DND-41 (cell line): ENCODE results near the gene FGF12.

ENCODE experiments used
- ATAC-seq: fragments of 200-7000 bp; cut with Tn5 transposase; 3 replicates; pipeline ENCODE4 v1.9.1; 2021; ENCODE audit warnings: low read depth; ENCODE audit not compliant: insufficient read depth
- DNase-seq: peaks from one replicate; pipeline ENCODE4 v3.0.0-alpha.2; 2020
- H2AFZ ChIP-seq: 2 replicates; pipeline ENCODE4 v1.6.0; 2012; ENCODE audit warnings: low read depth, low read length
- H3K27ac ChIP-seq: 2 replicates; pipeline ENCODE4 v1.5.1; 2012; ENCODE audit warnings: low read length, inconsistent platforms
- H3K27me3 ChIP-seq: fragments of 200-600 bp; sonication (generic); 2 replicates; pipeline ENCODE4 v1.6.0; 2012; ENCODE audit warnings: low read length, mild to moderate bottlenecking, inconsistent platforms; ENCODE audit not compliant: insufficient read depth, poor library complexity
- H3K36me3 ChIP-seq: 2 replicates; pipeline ENCODE4 v1.5.1; 2012; ENCODE audit warnings: low read length, inconsistent platforms; ENCODE audit not compliant: insufficient read depth
- H3K4me1 ChIP-seq: 2 replicates; pipeline ENCODE4 v1.5.1; 2012; ENCODE audit warnings: mild to moderate bottlenecking, low read length; ENCODE audit not compliant: insufficient read depth
- H3K4me2 ChIP-seq: 2 replicates; pipeline ENCODE4 v1.6.0; 2012; ENCODE audit warnings: mild to moderate bottlenecking, moderate library complexity, low read length, inconsistent platforms; ENCODE audit not compliant: insufficient read depth
- H3K4me3 ChIP-seq, 2 experiments: fragments of 200-600 bp in 1 of 2; shearing (Covaris generic) in 1 of 2; 2 replicates each; pipeline ENCODE4 v1.5.1; 2012 to 2016; ENCODE audit warnings: inconsistent platforms in 2 of 2, low read length in 2 of 2, mild to moderate bottlenecking in 2 of 2, low read depth in 1 of 2, moderate library complexity in 1 of 2
- H3K79me2 ChIP-seq: 2 replicates; pipeline ENCODE4 v1.6.0; 2012; ENCODE audit warnings: low read length, inconsistent platforms; ENCODE audit not compliant: insufficient read depth
- H3K9ac ChIP-seq: 2 replicates; pipeline ENCODE4 v1.6.0; 2012; ENCODE audit warnings: low read depth, mild to moderate bottlenecking, inconsistent platforms, low read length, moderate library complexity
- H3K9me3 ChIP-seq: 2 replicates; pipeline ENCODE4 v1.5.1; 2012; ENCODE audit warnings: low read length, moderate library complexity, mild to moderate bottlenecking, inconsistent platforms; ENCODE audit not compliant: insufficient read depth, severe bottlenecking
- H4K20me1 ChIP-seq: 2 replicates; pipeline ENCODE4 v1.6.0; 2012; ENCODE audit warnings: low read length; ENCODE audit not compliant: insufficient read depth
- EZH2 ChIP-seq: IDR thresholded peaks from 3 replicates; pipeline ENCODE4 v1.6.1; 2012; ENCODE audit warnings: borderline replicate concordance, low read depth, mild to moderate bottlenecking, moderate library complexity, low read length, inconsistent platforms; ENCODE audit not compliant: severe bottlenecking
- TF ChIP-seq, protein P1 (sequence below): IDR thresholded peaks from 2 replicates; pipeline ENCODE4 v1.5.1; 2012; ENCODE audit warnings: borderline replicate concordance, low read length, moderate library complexity, mild to moderate bottlenecking; ENCODE audit not compliant: poor library complexity, severe bottlenecking; ENCODE audit errors: extremely low read depth

The FGF12 gene

DNA sequence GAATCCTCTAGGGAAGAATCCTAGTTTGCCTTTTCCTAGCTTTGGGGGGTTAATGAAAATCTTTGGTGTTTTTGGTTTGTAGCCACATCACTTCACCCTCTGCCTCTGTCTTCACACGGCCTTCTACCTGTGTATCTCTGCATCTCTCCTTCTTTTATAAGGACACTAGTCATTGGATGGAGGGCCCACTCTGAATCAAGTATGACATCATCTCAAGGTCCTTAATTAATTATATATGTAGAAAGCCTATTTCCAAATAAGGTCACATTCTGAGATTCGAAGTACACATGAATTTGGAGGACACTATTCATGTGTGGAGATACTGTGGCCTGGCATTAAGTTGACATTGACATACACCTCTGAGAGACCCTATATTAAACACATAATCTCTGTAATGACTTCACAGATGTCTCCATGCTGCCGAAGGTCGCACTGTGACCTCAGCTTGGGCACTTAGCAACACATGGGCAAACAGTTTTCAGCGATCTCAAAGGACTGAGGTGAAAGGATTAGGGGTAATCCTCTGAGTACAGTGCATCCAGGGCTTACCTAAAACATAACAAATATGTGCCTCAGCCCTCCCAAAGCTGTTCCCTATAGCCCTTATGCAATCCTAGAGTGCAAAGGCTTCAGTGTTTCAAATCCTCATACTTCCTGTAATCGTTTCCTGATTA is 446.0 kb downstream of the FGF12 start:
- Histone ChIP-seq H3K4me1 (no peaks in the 10 kb centered on the region), H3K4me2 (no peak overlapping the region), H3K27me3 (no peaks in the 10 kb centered on the region), H3K27ac (no peak overlapping the region), H4K20me1 (no peaks in the 10 kb centered on the region), H3K79me2 (no peaks in the 10 kb centered on the region), H3K9me3 (no peaks in the 10 kb centered on the region), H3K9ac (no peak overlapping the region), H3K4me3 (no peak overlapping the region), H3K36me3 (no peaks in the 10 kb centered on the region), H2AFZ (no peak overlapping the region)
- TF ChIP-seq EZH2, result no peak
- TF ChIP-seq, protein P1, sequence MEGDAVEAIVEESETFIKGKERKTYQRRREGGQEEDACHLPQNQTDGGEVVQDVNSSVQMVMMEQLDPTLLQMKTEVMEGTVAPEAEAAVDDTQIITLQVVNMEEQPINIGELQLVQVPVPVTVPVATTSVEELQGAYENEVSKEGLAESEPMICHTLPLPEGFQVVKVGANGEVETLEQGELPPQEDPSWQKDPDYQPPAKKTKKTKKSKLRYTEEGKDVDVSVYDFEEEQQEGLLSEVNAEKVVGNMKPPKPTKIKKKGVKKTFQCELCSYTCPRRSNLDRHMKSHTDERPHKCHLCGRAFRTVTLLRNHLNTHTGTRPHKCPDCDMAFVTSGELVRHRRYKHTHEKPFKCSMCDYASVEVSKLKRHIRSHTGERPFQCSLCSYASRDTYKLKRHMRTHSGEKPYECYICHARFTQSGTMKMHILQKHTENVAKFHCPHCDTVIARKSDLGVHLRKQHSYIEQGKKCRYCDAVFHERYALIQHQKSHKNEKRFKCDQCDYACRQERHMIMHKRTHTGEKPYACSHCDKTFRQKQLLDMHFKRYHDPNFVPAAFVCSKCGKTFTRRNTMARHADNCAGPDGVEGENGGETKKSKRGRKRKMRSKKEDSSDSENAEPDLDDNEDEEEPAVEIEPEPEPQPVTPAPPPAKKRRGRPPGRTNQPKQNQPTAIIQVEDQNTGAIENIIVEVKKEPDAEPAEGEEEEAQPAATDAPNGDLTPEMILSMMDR, result no peak
- no peak for ATAC-seq
- DNase-seq, result no peak

DNA sequence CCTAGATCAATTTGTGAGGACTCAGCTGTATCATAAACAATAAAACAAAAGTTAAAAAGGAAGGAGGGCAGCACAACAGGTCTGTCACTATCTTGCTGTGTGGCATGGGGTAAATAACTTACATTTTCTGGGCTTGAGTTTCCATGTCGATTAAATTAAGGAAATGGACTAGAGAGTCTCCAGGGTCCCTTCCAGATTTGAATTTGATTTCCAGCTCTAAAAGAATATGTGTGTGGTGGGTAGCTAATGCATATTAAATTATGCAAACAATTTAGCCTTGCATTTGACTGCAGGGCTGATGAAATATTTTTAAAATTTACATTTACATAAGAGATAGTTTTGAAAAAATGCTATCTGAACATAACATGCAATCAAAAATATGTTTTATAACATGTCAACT is 447.7 kb downstream of the FGF12 start:
- H3K4me3 ChIP-seq, result no peak overlapping the region
- no peaks in the 10 kb centered on the region for H3K9me3 ChIP-seq
- H4K20me1 ChIP-seq, result no peaks in the 10 kb centered on the region
- H3K27me3 ChIP-seq, result no peaks in the 10 kb centered on the region
- DNase-seq (no peak), ATAC-seq (no peak)
- no peak overlapping the region for H3K9ac ChIP-seq
- no peaks in the 10 kb centered on the region for H3K79me2 ChIP-seq
- H3K36me3 ChIP-seq, result no peaks in the 10 kb centered on the region
- no peak overlapping the region for H3K27ac ChIP-seq
- H2AFZ ChIP-seq, result no peak overlapping the region
- no peak for TF ChIP-seq EZH2
- TF ChIP-seq, protein P1, result no peak
- no peaks in the 10 kb centered on the region for H3K4me1 ChIP-seq
- H3K4me2 ChIP-seq, result no peak overlapping the region

DNA sequence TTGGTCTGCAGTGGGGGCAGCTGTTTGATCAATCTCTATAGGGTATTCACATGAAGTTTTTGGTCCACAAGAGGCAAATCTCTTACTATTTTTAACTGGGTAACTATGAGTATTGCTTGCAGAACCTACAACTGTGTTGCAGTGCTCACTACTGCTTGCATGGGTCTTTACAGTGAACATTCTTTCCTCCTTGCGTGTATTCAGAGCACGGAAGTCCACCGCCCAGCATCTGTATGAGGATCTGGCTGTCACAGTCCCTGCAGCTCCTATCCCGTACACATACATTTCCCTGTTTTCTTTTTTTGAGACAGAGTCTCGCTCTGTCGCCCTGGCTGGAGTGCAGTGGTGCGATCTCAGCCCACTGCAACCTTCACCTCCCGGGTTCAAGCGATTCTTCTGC is 449.9 kb downstream of the FGF12 start:
- no peaks in the 10 kb centered on the region for H3K36me3 ChIP-seq
- H3K4me2 ChIP-seq, result no peak overlapping the region
- TF ChIP-seq, protein P1, result no peak
- ATAC-seq (no peak), DNase-seq (no peak)
- no peak overlapping the region for H2AFZ ChIP-seq
- no peak overlapping the region for H3K4me3 ChIP-seq
- H3K9me3 ChIP-seq, result no peaks in the 10 kb centered on the region
- H3K4me1 ChIP-seq, result no peaks in the 10 kb centered on the region
- H4K20me1 ChIP-seq, result no peaks in the 10 kb centered on the region
- H3K27me3 ChIP-seq, result no peaks in the 10 kb centered on the region
- no peaks in the 10 kb centered on the region for H3K79me2 ChIP-seq
- H3K9ac ChIP-seq, result no peak overlapping the region
- H3K27ac ChIP-seq, result no peak overlapping the region
